PC-3 (cell line): ENCODE data around the gene CA10. TPM values are rescaled to one million over a fixed set of nuclear protein-coding genes. Genes with fewer than 3 reads are reported as not detected.

Experiments
- ATAC-seq: fragments of 200-7000 bp; cut with Tn5 transposase; 2 replicates; pipeline ENCODE4 v1.9.1; 2020; ENCODE audit warnings: mild to moderate bottlenecking, moderate library complexity
- BruUV-seq: library from RNA; stranded (reverse); fragments of 400-500 nt; replicated peaks from 2 replicates; lab custom pipeline; 2021; lab: Mats Ljungman, UMichigan
- CTCF ChIA-PET: fragments of 300-600 bp; sonication (Branson Sonifier 250); formaldehyde crosslinking; loops from one replicate; lab custom pipeline; 2022; ENCODE audit warnings: antibody characterized with exemption; lab: Charles Lee
- POLR2A ChIA-PET: fragments of 300-600 bp; sonication (Branson Sonifier 250); formaldehyde crosslinking; loops from one replicate; lab custom pipeline; 2022; ENCODE audit warnings: antibody characterized with exemption; ENCODE audit not compliant: unreplicated experiment; lab: Charles Lee
- DNase-seq: peaks from one replicate; pipeline ENCODE4 v3.0.0-alpha.2; 2015
- H2AFZ ChIP-seq: fragments of 300-600 bp; sonication (generic); 2 replicates; pipeline ENCODE4 v1.6.0; 2016; ENCODE audit warnings: antibody characterized with exemption, low read length
- H3F3A ChIP-seq: fragments of 300-600 bp; sonication (generic); one replicate; pipeline ENCODE4 v1.6.0; 2017; ENCODE audit warnings: antibody characterized with exemption, low read length, control low read depth, mild to moderate bottlenecking; ENCODE audit not compliant: unreplicated experiment
- H3K27ac ChIP-seq: fragments of 300-600 bp; sonication (generic); 2 replicates; pipeline ENCODE4 v1.5.1; 2016; ENCODE audit warnings: mild to moderate bottlenecking, low read length
- H3K27me3 ChIP-seq: fragments of 300-600 bp; sonication (generic); 2 replicates; pipeline ENCODE4 v1.6.1; 2016; ENCODE audit warnings: low read length, mixed read lengths
- H3K36me3 ChIP-seq: fragments of 300-600 bp; sonication (generic); 2 replicates; pipeline ENCODE4 v1.6.1; 2016; ENCODE audit warnings: low read depth, mixed run types, low read length, mixed read lengths
- H3K4me1 ChIP-seq: fragments of 300-600 bp; sonication (generic); 2 replicates; pipeline ENCODE4 v1.5.1; 2016; ENCODE audit warnings: low read length; ENCODE audit not compliant: insufficient read depth
- H3K4me2 ChIP-seq: fragments of 300-600 bp; sonication (generic); 2 replicates; pipeline ENCODE4 v1.6.0; 2016; ENCODE audit warnings: low read length
- H3K4me3 ChIP-seq: fragments of 300-600 bp; sonication (generic); 2 replicates; pipeline ENCODE4 v1.5.1; 2016; ENCODE audit warnings: mild to moderate bottlenecking, low read length, mixed read lengths
- H3K79me2 ChIP-seq: fragments of 300-600 bp; sonication (generic); 2 replicates; pipeline ENCODE4 v1.6.1; 2017; ENCODE audit warnings: low read length, mixed read lengths
- H3K9ac ChIP-seq: fragments of 300-600 bp; sonication (generic); 2 replicates; pipeline ENCODE4 v1.6.0; 2016; ENCODE audit warnings: mild to moderate bottlenecking, low read length
- H3K9me2 ChIP-seq: fragments of 300-600 bp; sonication (generic); replicated peaks from 2 replicates; pipeline ENCODE4 v1.6.1; 2016; ENCODE audit warnings: mixed run types, low read length, mixed read lengths
- H3K9me3 ChIP-seq: fragments of 300-600 bp; sonication (generic); 2 replicates; pipeline ENCODE4 v1.6.1; 2016; ENCODE audit warnings: low read length, mixed read lengths
- H4K20me1 ChIP-seq: fragments of 300-600 bp; sonication (generic); 2 replicates; pipeline ENCODE4 v1.6.1; 2016; ENCODE audit warnings: low read length, mixed read lengths
- CTCF ChIP-seq: fragments of 300-600 bp; sonication (generic); conservative IDR thresholded peaks from 2 replicates; pipeline ENCODE4 v1.5.1; 2017; ENCODE audit warnings: antibody characterized with exemption, low read depth, mild to moderate bottlenecking, low read length
- EZH2 ChIP-seq: fragments of 300-600 bp; sonication (generic); IDR thresholded peaks from one replicate; pipeline ENCODE4 v1.6.1; 2017; ENCODE audit warnings: antibody characterized with exemption, mild to moderate bottlenecking, low read length; ENCODE audit not compliant: unreplicated experiment
- EZH2phosphoT487 ChIP-seq: fragments of 300-600 bp; sonication (generic); IDR thresholded peaks from 2 replicates; pipeline ENCODE4 v1.6.1; 2018; ENCODE audit warnings: mild to moderate bottlenecking, antibody characterized with exemption, low read length, borderline replicate concordance
- intact Hi-C: fragments of 100-400 bp; cut with micrococcal nuclease; formaldehyde crosslinking; loops from 2 replicates; pipeline ENCODE4 v1.9.0; 2023
- total RNA-seq: library from RNA; depleted of rRNA; stranded (reverse); fragments of >200 nt; gene quantifications from 2 replicates; pipeline ENCODE4 v1.2.3, GENCODE V29; 2014

CA10 gene
- total RNA-seq, 1 experiment from 2014 or later, result not detected

- POLR2A ChIA-PET, result no interaction called here
Observed at GRCh38 chr17:52136166-52136565, 22.3 kb downstream of the CA10 start.

GRCh38 chr17:52134641-52135040 lies 23.9 kb downstream of the CA10 start:
- BruUV-seq, result no TSS peak
- DNase-seq, result peak; percentile 20
- no peaks in the 10 kb centered on the region for H3F3A ChIP-seq
- no peak overlapping the region for H3K4me2 ChIP-seq
- H3K4me3 ChIP-seq, result no peak overlapping the region
- no peak overlapping the region for H2AFZ ChIP-seq
- H3K9me3 ChIP-seq, result peaks cover 7% of the 10 kb centered on the region; the same call in 1 of the 2 replicates
- no peaks in the 10 kb centered on the region for H4K20me1 ChIP-seq
- H3K27ac ChIP-seq, result no peak overlapping the region
- no peak for ATAC-seq
- no peaks in the 10 kb centered on the region for H3K27me3 ChIP-seq
- no peaks in the 10 kb centered on the region for H3K9me2 ChIP-seq
- H3K36me3 ChIP-seq, result no peaks in the 10 kb centered on the region
- no peak for TF ChIP-seq EZH2phosphoT487
- TF ChIP-seq CTCF, result no peak
- TF ChIP-seq EZH2, result no peak
- intact Hi-C loops, result no loop called here
- H3K4me1 ChIP-seq, result no peaks in the 10 kb centered on the region
- H3K9ac ChIP-seq, result no peak overlapping the region
- POLR2A ChIA-PET, result no interaction called here
- H3K79me2 ChIP-seq, result no peaks in the 10 kb centered on the region
- CTCF ChIA-PET, result no interaction called here

More at GRCh38 chr17:52136166-52136565, 22.3 kb downstream of the CA10 start:
- CTCF ChIA-PET, result no interaction called here
- peaks cover 4% of the 10 kb centered on the region; the same call in 1 of the 2 replicates for H3K9me3 ChIP-seq
- no peaks in the 10 kb centered on the region for H3K4me1 ChIP-seq
- no peaks in the 10 kb centered on the region for H3K79me2 ChIP-seq
- no peak overlapping the region for H3K4me2 ChIP-seq
- TF ChIP-seq EZH2phosphoT487 (no peak), CTCF (no peak), EZH2 (no peak)
- no peak overlapping the region for H3K27ac ChIP-seq
- ATAC-seq (no peak), DNase-seq (no peak)
- intact Hi-C loops, result no loop called here
- no peaks in the 10 kb centered on the region for H4K20me1 ChIP-seq
- no peaks in the 10 kb centered on the region for H3K36me3 ChIP-seq
- BruUV-seq, result no TSS peak
- no peaks in the 10 kb centered on the region for H3K9me2 ChIP-seq
- H3K27me3 ChIP-seq, result no peaks in the 10 kb centered on the region
- no peak overlapping the region for H3K9ac ChIP-seq
- no peak overlapping the region for H2AFZ ChIP-seq
- H3K4me3 ChIP-seq, result no peak overlapping the region
- no peaks in the 10 kb centered on the region for H3F3A ChIP-seq

GRCh38 chr17:52128721-52129120 lies 29.8 kb downstream of the CA10 start:
- Histone ChIP-seq H2AFZ (no peak overlapping the region), H3K27me3 (no peaks in the 10 kb centered on the region), H3K4me3 (no peak overlapping the region), H3K9ac (no peak overlapping the region), H3K27ac (no peak overlapping the region), H3K9me3 (0 out of 2 replicates have a peak, but pooled peaks cover 3% of the 10 kb centered on the region), H3K4me2 (no peak overlapping the region), H3K79me2 (no peaks in the 10 kb centered on the region), H3F3A (no peaks in the 10 kb centered on the region), H3K9me2 (no peaks in the 10 kb centered on the region), H3K4me1 (no peaks in the 10 kb centered on the region), H4K20me1 (no peaks in the 10 kb centered on the region), H3K36me3 (no peaks in the 10 kb centered on the region)
- ATAC-seq (no peak), DNase-seq (no peak)
- BruUV-seq, result no TSS peak
- CTCF ChIA-PET, result no interaction called here
- POLR2A ChIA-PET, result no interaction called here
- TF ChIP-seq CTCF, result no peak
- TF ChIP-seq EZH2, result no peak
- TF ChIP-seq EZH2phosphoT487, result no peak
- intact Hi-C loops, result no loop called here
